Endothelial cell of umbilical vein (primary cell): ENCODE measurements around the gene MAP4K5. TPM values are rescaled to one million over a fixed set of nuclear protein-coding genes. Genes with fewer than 3 reads are reported as not detected.
A peak's percentile ranks its signal among the peaks of the same experiment; 100 is the strongest.

ENCODE experiments used
- BruUV-seq: library from RNA; stranded (reverse); fragments of 400-500 nt; replicated peaks from 2 replicates; lab custom pipeline; 2021; lab: Mats Ljungman, UMichigan
- CTCF ChIA-PET: fragments of 300-600, 350-600 bp; sonication (Branson Sonifier 250); formaldehyde crosslinking; loops from one replicate; lab custom pipeline; 2021; ENCODE audit warnings: antibody characterized with exemption, inconsistent platforms; lab: Charles Lee
- POLR2A ChIA-PET: fragments of 300-600, 350-600 bp; sonication (Branson Sonifier 250); formaldehyde crosslinking; loops from one replicate; lab custom pipeline; 2021; ENCODE audit warnings: antibody characterized with exemption, inconsistent platforms; lab: Charles Lee
- DNase-seq: peaks from one replicate; pipeline ENCODE4 v3.0.0-alpha.2; 2011; ENCODE audit warnings: low read depth, low spot score
- FAIRE-seq: peaks from 2 replicates; lab custom pipeline; 2011; peaks lifted over from hg19 to GRCh38; lab: Jason Lieb, UNC
- H2AFZ ChIP-seq: 2 replicates; pipeline ENCODE4 v1.6.0; 2012; ENCODE audit warnings: low read depth, low read length, control low read depth, inconsistent platforms
- H3K27ac ChIP-seq: 2 replicates; pipeline ENCODE4 v1.5.1; 2011; ENCODE audit warnings: low read depth, mild to moderate bottlenecking, control low read depth, low read length, moderate library complexity; ENCODE audit not compliant: insufficient read depth
- H3K27me3 ChIP-seq, 2 experiments: 2 replicates each; pipeline versions ENCODE4 v1.6.0 to v1.6.1; 2011; ENCODE audit warnings: low read length in 2 of 2, mixed read lengths in 1 of 2; ENCODE audit not compliant: control insufficient read depth in 2 of 2, insufficient read depth in 2 of 2
- H3K36me3 ChIP-seq, 2 experiments: 2 replicates in 1 of 2; 3 replicates in 1 of 2; pipeline ENCODE4 v1.5.1; 2011; ENCODE audit warnings: low read length in 2 of 2, mild to moderate bottlenecking in 1 of 2, moderate library complexity in 1 of 2; ENCODE audit not compliant: control insufficient read depth in 2 of 2, insufficient read depth in 2 of 2; ENCODE audit errors: extremely low read depth in 1 of 2
- H3K4me1 ChIP-seq: 3 replicates; pipeline ENCODE4 v1.5.1; 2011; ENCODE audit warnings: mild to moderate bottlenecking, low read length; ENCODE audit not compliant: control insufficient read depth, insufficient read depth; ENCODE audit errors: extremely low read depth
- H3K4me2 ChIP-seq: 2 replicates; pipeline ENCODE4 v1.6.1; 2011; ENCODE audit warnings: low read length, control low read depth, mixed read lengths; ENCODE audit not compliant: insufficient read depth
- H3K4me3 ChIP-seq, 3 experiments: fragments of 200-600 bp in 1 of 3; sonication (generic), shearing (Covaris generic) in 1 of 3; replicated peaks in 1 of 3; 2 replicates each; pipeline ENCODE4 v1.5.1; 2011 to 2016; ENCODE audit warnings: control low read depth in 3 of 3, low read length in 3 of 3, mild to moderate bottlenecking in 2 of 3, inconsistent platforms in 1 of 3, low read depth in 1 of 3, moderate library complexity in 1 of 3; ENCODE audit not compliant: insufficient read depth in 1 of 3
- H3K79me2 ChIP-seq: 2 replicates; pipeline ENCODE4 v1.6.0; 2012; ENCODE audit warnings: low read length, inconsistent platforms; ENCODE audit not compliant: control insufficient read depth, insufficient read depth
- H3K9ac ChIP-seq: replicated peaks from 2 replicates; pipeline ENCODE3; 2011; ENCODE audit warnings: low read length, control low read depth; ENCODE audit not compliant: insufficient read depth; ENCODE audit errors: extremely low read depth
- H3K9me1 ChIP-seq: replicated peaks from 3 replicates; pipeline ENCODE4 v1.6.0; 2011; ENCODE audit warnings: mild to moderate bottlenecking, low read length; ENCODE audit not compliant: control insufficient read depth, insufficient read depth; ENCODE audit errors: extremely low read depth
- H3K9me3 ChIP-seq: replicated peaks from 2 replicates; pipeline ENCODE4 v1.5.1; 2012; ENCODE audit warnings: low read length, inconsistent platforms; ENCODE audit not compliant: control insufficient read depth, insufficient read depth
- H4K20me1 ChIP-seq: replicated peaks from 2 replicates; pipeline ENCODE3; 2011; ENCODE audit warnings: mild to moderate bottlenecking, low read length; ENCODE audit not compliant: control insufficient read depth, insufficient read depth; ENCODE audit errors: extremely low read depth
- EZH2 ChIP-seq: IDR thresholded peaks from 2 replicates; pipeline ENCODE4 v1.6.1; 2012; ENCODE audit warnings: borderline replicate concordance, low read depth, mild to moderate bottlenecking, moderate library complexity, low read length, inconsistent platforms; ENCODE audit not compliant: severe bottlenecking
- FOS ChIP-seq: IDR thresholded peaks from 2 replicates; pipeline ENCODE4 v1.6.1; 2011; ENCODE audit warnings: mild to moderate bottlenecking, low read length, moderate library complexity, borderline replicate concordance; ENCODE audit not compliant: insufficient read depth
- GATA2 ChIP-seq: IDR thresholded peaks from 2 replicates; pipeline ENCODE4 v1.7.0; 2011; ENCODE audit warnings: low read depth, mild to moderate bottlenecking, moderate library complexity, mixed read lengths, low read length; ENCODE audit not compliant: insufficient read length, insufficient read depth
- JUN ChIP-seq: IDR thresholded peaks from 2 replicates; pipeline ENCODE4 v1.6.1; 2011; ENCODE audit warnings: borderline replicate concordance, low read depth; ENCODE audit not compliant: insufficient read length, insufficient read depth
- MYC ChIP-seq: IDR thresholded peaks from one replicate; pipeline ENCODE4 v1.6.1; 2011; ENCODE audit warnings: mild to moderate bottlenecking, low read depth, low read length
- POLR2A ChIP-seq: IDR thresholded peaks from 2 replicates; pipeline ENCODE4 v1.6.1; 2012; ENCODE audit warnings: low read depth, mild to moderate bottlenecking, control low read depth, low read length
- POLR2AphosphoS5 ChIP-seq: IDR thresholded peaks from 2 replicates; pipeline ENCODE4 v1.6.1; 2012; ENCODE audit warnings: low read depth, mild to moderate bottlenecking, control low read depth, low read length, moderate library complexity; ENCODE audit not compliant: insufficient read depth
- dilution Hi-C: fragments of 300-500 bp; cut with MboI; formaldehyde crosslinking; loops from one replicate; pipeline ENCODE4 v1.15.0; 2019; ENCODE audit warnings: low sequenced_read_pairs; ENCODE audit not compliant: extremely low pct_ligation_motif_present
- intact Hi-C: fragments of 100-400 bp; cut with micrococcal nuclease; formaldehyde crosslinking; loops from one replicate; pipeline ENCODE4 v1.10.0; 2022
- polyA plus RNA-seq, 4 experiments: library from polyadenylated mRNA; depleted of rRNA in 3 of 4; stranded (reverse) in 3 of 4; unstranded in 1 of 4; fragments of >200 nt; gene quantifications; 2 replicates each; pipeline versions ENCODE4 v1.2.1 to v1.2.3, GENCODE V29; 2011 to 2012; ENCODE audit warnings: missing spikeins in 1 of 4
- total RNA-seq: library from RNA; stranded (reverse); gene quantifications from 2 replicates; pipeline ENCODE4 v1.2.3, GENCODE V29; 2021

Gene MAP4K5
- total and polyA plus RNA-seq, 2 donors (not counting 3 experiments of a cell fraction or from before 2014, with no cell fraction given) = 17.4 to 73.7 TPM

DNA sequence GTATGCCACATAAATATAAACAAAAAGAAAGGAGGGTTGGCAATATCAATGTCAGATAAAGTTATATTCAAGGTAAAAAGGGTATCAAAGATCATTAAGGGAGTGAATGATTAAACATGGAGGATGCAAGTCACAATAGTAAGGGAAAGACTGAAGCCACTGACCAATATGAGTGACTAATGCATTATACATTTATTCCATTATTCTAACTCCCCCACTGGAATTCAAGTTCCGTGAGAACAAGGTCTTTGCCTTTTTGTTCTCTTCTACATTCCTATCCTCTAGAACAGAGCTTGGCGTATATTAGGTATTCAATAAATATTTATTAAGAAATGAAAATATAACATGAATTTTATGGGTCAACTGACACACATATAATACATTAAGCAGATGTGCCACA lies 30.7 kb downstream of the MAP4K5 start:
- POLR2A ChIA-PET = no interaction called here
- H3K4me1 ChIP-seq = peaks cover 9% of the 10 kb centered on the region
- peak; percentile 60 for DNase-seq
- H3K9me1 ChIP-seq = no peaks in the 10 kb centered on the region
- no peak for TF ChIP-seq POLR2A
- peak; percentile 79 for TF ChIP-seq JUN
- TF ChIP-seq GATA2 = no peak
- peak; percentile 55 for TF ChIP-seq FOS
- no peak for TF ChIP-seq EZH2
- peaks cover 0 to 2% of the 10 kb centered on the region in 2 experiments for H3K36me3 ChIP-seq
- H3K4me2 ChIP-seq = peak overlapping the region; percentile 60
- no peaks in the 10 kb centered on the region for H3K9me3 ChIP-seq
- H4K20me1 ChIP-seq = no peaks in the 10 kb centered on the region
- H2AFZ ChIP-seq = no peak overlapping the region
- no peak for FAIRE-seq
- H3K79me2 ChIP-seq = peaks cover 65% of the 10 kb centered on the region
- no peak overlapping the region for H3K4me3 ChIP-seq
- peak overlapping the region; percentile 77 for H3K27ac ChIP-seq
- intact Hi-C loops (no loop called here), dilution Hi-C loops (no loop called here)
- H3K27me3 ChIP-seq = no peaks in the 10 kb centered on the region
- H3K9ac ChIP-seq = no peak overlapping the region
- BruUV-seq = no TSS peak
- CTCF ChIA-PET = interaction anchor here (0.5 to 1.0 kb wide), 2 partner anchors 13 to 221 kb away, joined by 3 to 4 read pairs; no protein-coding TSS in a partner anchor

DNA sequence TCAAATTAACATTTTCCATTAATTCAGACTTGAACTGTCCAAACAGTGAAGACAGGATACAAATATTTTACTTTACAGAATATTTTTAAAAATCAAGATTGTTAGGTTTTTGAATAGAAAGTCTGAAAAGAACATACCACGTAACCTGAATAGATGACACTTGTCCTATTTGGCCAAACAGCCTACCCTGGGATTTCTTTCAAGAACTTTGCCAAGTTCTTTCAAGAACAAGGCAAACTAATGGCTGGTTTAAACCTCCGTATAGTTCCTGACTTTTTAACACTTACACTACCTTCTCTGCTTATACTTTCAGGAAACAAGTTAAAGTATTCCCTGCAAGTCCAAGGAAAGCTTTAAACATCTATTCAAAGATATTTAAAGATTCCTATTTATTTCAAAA lies 35.0 kb downstream of the MAP4K5 start:
- Histone ChIP-seq H3K9ac (no peak overlapping the region), H3K4me1 (peaks cover 8% of the 10 kb centered on the region), H3K9me1 (no peaks in the 10 kb centered on the region), H2AFZ (no peak overlapping the region), H3K27me3 (no peaks in the 10 kb centered on the region), H3K36me3 (peaks cover 0 to 2% of the 10 kb centered on the region in 2 experiments), H4K20me1 (no peaks in the 10 kb centered on the region), H3K4me3 (no peak overlapping the region), H3K4me2 (no peak overlapping the region), H3K79me2 (peaks cover 74% of the 10 kb centered on the region), H3K27ac (no peak overlapping the region), H3K9me3 (no peaks in the 10 kb centered on the region)
- BruUV-seq = no TSS peak
- TF ChIP-seq MYC = no peak
- no peak for TF ChIP-seq EZH2
- no peak for TF ChIP-seq POLR2AphosphoS5
- TF ChIP-seq GATA2 = no peak
- TF ChIP-seq POLR2A = no peak
- DNase-seq (no peak), FAIRE-seq (no peak)
- dilution Hi-C loops = no loop called here
- POLR2A ChIA-PET = no interaction called here
- intact Hi-C loops = no loop called here
- CTCF ChIA-PET = interaction anchor here (1.3 to 1.4 kb wide), 2 partner anchors 9 to 155 kb away, joined by 3 to 4 read pairs; no protein-coding TSS in a partner anchor
